Measurements from ENCODE around the gene SELE.
"Not testable (repeated sequence)": the region's sequence is repeated elsewhere in the genome, so short reads cannot be mapped to it uniquely, and the experiment has no call there.

DNA sequence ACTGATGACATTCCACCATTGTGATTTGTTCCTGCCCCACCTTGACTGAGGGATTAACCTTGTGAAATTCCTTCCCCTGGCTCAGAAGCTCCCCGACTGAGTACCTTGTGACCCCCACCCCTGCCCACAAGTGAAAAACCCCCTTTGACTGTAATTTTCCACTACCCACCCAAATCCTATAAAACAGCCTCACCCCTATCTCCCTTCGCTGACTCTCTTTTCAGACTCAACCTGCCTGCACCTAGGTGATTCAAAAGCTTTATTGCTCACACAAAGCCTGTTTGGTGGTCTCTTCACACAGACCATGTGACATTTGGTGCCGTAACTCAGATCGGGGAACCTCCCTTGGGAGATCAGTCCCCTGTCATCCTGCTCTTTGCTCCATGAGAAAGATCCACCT is 50.7 kb downstream of the SELE start:
- TF ChIP-seq GLIS3 (CRISPR knock-in tag; IDR thresholded peaks at IDR 0.05); RARB (CRISPR knock-in tag; IDR thresholded peaks at IDR 0.05); ARNTL (CRISPR knock-in tag; IDR thresholded peaks at IDR 0.05; ENCODE audit: borderline replicate concordance, low read depth); BACH2 (CRISPR knock-in tag; IDR thresholded peaks at IDR 0.05; ENCODE audit: borderline replicate concordance); ZFP3 (CRISPR knock-in tag; IDR thresholded peaks at IDR 0.05); ZC3H10 (CRISPR knock-in tag; IDR thresholded peaks at IDR 0.05); ZNF8 (CRISPR knock-in tag; IDR thresholded peaks at IDR 0.05); PPARA (CRISPR knock-in tag; IDR thresholded peaks at IDR 0.05; ENCODE audit: borderline replicate concordance): not testable (repeated sequence)
- TF ChIP-seq, protein P1, sequence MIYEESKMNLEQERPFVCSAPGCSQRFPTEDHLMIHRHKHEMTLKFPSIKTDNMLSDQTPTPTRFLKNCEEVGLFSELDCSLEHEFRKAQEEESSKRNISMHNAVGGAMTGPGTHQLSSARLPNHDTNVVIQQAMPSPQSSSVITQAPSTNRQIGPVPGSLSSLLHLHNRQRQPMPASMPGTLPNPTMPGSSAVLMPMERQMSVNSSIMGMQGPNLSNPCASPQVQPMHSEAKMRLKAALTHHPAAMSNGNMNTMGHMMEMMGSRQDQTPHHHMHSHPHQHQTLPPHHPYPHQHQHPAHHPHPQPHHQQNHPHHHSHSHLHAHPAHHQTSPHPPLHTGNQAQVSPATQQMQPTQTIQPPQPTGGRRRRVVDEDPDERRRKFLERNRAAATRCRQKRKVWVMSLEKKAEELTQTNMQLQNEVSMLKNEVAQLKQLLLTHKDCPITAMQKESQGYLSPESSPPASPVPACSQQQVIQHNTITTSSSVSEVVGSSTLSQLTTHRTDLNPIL (CRISPR knock-in tag; IDR thresholded peaks at IDR 0.05; ENCODE audit: low read depth) = not testable (repeated sequence)
- TF ChIP-seq, protein P2, sequence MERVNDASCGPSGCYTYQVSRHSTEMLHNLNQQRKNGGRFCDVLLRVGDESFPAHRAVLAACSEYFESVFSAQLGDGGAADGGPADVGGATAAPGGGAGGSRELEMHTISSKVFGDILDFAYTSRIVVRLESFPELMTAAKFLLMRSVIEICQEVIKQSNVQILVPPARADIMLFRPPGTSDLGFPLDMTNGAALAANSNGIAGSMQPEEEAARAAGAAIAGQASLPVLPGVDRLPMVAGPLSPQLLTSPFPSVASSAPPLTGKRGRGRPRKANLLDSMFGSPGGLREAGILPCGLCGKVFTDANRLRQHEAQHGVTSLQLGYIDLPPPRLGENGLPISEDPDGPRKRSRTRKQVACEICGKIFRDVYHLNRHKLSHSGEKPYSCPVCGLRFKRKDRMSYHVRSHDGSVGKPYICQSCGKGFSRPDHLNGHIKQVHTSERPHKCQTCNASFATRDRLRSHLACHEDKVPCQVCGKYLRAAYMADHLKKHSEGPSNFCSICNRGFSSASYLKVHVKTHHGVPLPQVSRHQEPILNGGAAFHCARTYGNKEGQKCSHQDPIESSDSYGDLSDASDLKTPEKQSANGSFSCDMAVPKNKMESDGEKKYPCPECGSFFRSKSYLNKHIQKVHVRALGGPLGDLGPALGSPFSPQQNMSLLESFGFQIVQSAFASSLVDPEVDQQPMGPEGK (CRISPR knock-in tag; IDR thresholded peaks at IDR 0.05; ENCODE audit: borderline replicate concordance) = not testable (repeated sequence)
- TF ChIP-seq, protein P3, sequence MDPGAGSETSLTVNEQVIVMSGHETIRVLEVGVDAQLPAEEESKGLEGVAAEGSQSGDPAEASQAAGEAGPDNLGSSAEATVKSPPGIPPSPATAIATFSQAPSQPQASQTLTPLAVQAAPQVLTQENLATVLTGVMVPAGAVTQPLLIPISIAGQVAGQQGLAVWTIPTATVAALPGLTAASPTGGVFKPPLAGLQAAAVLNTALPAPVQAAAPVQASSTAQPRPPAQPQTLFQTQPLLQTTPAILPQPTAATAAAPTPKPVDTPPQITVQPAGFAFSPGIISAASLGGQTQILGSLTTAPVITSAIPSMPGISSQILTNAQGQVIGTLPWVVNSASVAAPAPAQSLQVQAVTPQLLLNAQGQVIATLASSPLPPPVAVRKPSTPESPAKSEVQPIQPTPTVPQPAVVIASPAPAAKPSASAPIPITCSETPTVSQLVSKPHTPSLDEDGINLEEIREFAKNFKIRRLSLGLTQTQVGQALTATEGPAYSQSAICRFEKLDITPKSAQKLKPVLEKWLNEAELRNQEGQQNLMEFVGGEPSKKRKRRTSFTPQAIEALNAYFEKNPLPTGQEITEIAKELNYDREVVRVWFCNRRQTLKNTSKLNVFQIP (CRISPR knock-in tag; IDR thresholded peaks at IDR 0.05; ENCODE audit: borderline replicate concordance, low read depth) = not testable (repeated sequence)
